ENCODE data around the gene C21orf91.

Gene C21orf91

GRCh38 chr21:17819114-17819876 lies at the start of gene C21orf91:
Gene C21orf91 (minus strand): TSS chr21:17819356. CDS start chr21:17818318, 1,038 bp downstream.
- peak; percentile 88 to 92 for DNase-seq

GRCh38 chr21:17866590-17866989 lies 47.4 kb upstream of the C21orf91 start:
- DNase-seq, result no peak

GRCh38 chr21:17859661-17860060 lies 40.5 kb upstream of the C21orf91 start:
- DNase-seq, result no peak

GRCh38 chr21:17858747-17859146 lies 39.6 kb upstream of the C21orf91 start:
- DNase-seq, result no peak

- DNase-seq, result no peak
Observed at GRCh38 chr21:17854745-17855144, 35.6 kb upstream of the C21orf91 start.

GRCh38 chr21:17853393-17854275 lies 34.5 kb upstream of the C21orf91 start:
- DNase-seq, result peak; percentile 2 to 36

- no peak for DNase-seq
Observed at GRCh38 chr21:17848228-17848627, 29.1 kb upstream of the C21orf91 start.

GRCh38 chr21:17841103-17841502 lies 21.9 kb upstream of the C21orf91 start:
- DNase-seq, result no peak

- DNase-seq, result peak; percentile 1 to 3
Observed at GRCh38 chr21:17834639-17835354, 15.6 kb upstream of the C21orf91 start.

- no peak for DNase-seq
Observed at GRCh38 chr21:17829472-17829871, 10.3 kb upstream of the C21orf91 start.

- no peak for DNase-seq
Observed at GRCh38 chr21:17828223-17828622, 9.1 kb upstream of the C21orf91 start.

- DNase-seq, result no peak
Observed at GRCh38 chr21:17823846-17824245, 4.7 kb upstream of the C21orf91 start.

GRCh38 chr21:17821121-17821520 lies 2.0 kb upstream of the C21orf91 start:
- DNase-seq, result no peak

- peak; percentile 82 to 88 for DNase-seq
Observed at GRCh38 chr21:17819877-17820229, 697 bp upstream of the C21orf91 start.

- DNase-seq, result peak; percentile 16 to 43
Observed at GRCh38 chr21:17818186-17819113, 706 bp downstream of the C21orf91 start.

GRCh38 chr21:17813353-17813752 lies 5.8 kb downstream of the C21orf91 start:
- no peak for DNase-seq

- DNase-seq, result no peak
Observed at GRCh38 chr21:17805966-17806365, 13.2 kb downstream of the C21orf91 start.

GRCh38 chr21:17803536-17803935 lies 15.6 kb downstream of the C21orf91 start:
- DNase-seq, result no peak

GRCh38 chr21:17802572-17802971 lies 16.6 kb downstream of the C21orf91 start:
- DNase-seq, result no peak

- no peak for DNase-seq
Observed at GRCh38 chr21:17799414-17800164, 19.6 kb downstream of the C21orf91 start.

- no peak for DNase-seq
Observed at GRCh38 chr21:17798796-17799195, 20.4 kb downstream of the C21orf91 start.
